SW 1271 (cell line): ENCODE results near the gene PDE4B.
A peak's percentile ranks its signal among the peaks of the same experiment; 100 is the strongest.
"Not testable (repeated sequence)": the region's sequence is repeated elsewhere in the genome, so short reads cannot be mapped to it uniquely, and the experiment has no call there.

ENCODE experiments used
- DNase-seq, 2 experiments: peaks; one replicate each; lab custom pipeline; 2025; lab: John Stamatoyannopoulos, UW

Gene PDE4B

GRCh38 chr1:65814752-65815151 lies 22.1 kb downstream of the PDE4B start:
- DNase-seq: no peak

GRCh38 chr1:65817891-65818290 lies 25.2 kb downstream of the PDE4B start:
- DNase-seq: no peak

DNA sequence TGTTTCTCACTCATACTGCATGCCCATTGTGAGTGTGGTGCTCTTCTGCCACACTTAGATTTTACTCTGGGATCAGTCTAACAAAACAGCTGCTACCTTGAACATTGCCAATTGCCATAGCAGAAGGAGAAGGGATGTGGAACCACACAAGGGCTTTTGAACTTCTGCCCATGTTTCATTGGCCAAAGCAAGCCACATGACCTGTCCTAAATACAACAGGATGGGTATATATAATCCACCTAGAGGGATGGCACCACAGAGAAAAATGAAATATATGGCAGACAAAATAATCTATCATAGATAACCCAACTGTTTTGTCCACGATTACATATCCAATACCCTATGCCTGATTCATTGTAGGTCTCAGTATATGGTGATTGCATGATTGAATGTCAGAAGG lies 26.3 kb downstream of the PDE4B start:
- DNase-seq: no peak

GRCh38 chr1:65820983-65821382 lies 28.3 kb downstream of the PDE4B start:
- peak in 1 of 2 experiments; percentile 4 for DNase-seq

DNA sequence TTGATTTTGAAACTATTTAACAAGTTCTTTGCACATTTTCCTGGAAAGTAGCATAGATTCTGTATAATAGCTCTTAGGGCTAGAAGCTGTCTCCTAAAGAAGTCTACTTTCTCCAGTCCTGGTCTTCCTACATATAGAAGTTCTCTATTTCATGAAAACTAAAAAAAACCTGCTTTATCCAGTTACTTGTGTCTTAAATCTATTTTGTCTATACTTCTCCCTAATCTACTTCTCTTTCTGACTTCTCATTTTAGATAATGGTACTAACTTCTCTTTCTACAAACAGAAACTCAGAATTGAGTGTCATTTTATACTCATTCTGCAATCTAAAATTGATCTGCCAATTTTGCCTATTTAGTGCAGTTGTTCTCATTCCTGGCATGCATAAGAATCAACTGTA lies 28.7 kb downstream of the PDE4B start:
- DNase-seq: no peak

- DNase-seq: no peak
Measured at GRCh38 chr1:65824103-65824502, 31.4 kb downstream of the PDE4B start.

DNA sequence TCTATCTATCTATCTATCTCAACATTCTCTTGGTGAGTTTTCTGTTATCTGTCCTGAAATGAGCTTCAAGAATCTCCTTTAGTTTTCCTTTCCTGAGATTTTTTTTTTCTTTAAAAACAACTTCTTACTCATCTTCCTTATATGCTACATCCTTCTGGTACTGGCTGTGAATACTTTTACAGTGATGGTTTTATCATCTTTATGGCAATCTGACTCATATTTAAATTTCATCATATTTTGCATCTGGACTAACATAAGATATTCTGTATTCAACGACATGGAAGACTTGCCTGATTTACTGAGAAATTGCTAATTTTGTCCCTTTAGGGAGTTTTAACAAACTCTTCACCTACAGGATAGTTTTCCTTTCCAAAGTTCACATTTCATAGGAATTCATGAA lies 33.0 kb downstream of the PDE4B start:
- DNase-seq: no peak

DNA sequence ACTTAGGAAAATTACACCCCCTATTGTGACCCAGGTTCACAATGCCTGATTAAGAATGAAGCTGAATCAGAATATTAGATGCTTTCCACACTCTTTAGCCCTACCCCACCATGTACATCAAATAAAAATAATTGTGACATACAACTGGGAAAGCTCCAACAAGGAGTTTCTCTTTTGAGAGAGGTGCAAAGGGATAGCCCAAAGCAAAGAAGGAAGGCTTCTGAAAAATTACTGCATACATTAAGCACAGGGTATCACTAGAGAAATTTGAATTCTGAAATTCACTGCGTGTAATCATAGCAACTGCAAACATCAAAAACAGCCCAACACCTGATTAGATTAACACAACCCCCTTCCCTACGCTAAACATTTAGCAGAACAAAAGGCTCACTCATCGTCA lies 34.1 kb downstream of the PDE4B start:
- DNase-seq: no peak

DNA sequence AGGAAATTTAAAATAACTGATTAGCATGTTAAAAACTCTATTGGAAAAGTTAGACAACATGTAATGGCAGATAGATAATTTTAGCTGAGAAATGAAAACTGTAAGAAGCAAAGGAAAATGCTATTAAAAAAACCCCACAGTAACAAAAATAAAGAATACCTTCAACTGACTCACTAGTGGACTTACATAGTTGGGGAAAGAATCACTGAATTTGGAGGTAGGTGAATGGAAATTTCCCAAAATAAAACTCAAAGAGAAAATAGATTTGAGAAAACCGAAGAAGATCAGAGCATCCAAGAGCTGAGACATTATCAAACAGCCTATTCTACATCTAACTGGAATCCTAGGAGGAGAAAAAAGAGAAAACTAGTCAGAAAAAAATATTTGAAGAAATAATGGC lies 34.7 kb downstream of the PDE4B start:
- no peak for DNase-seq

- no peak for DNase-seq
Measured at GRCh38 chr1:65830306-65830705, 37.6 kb downstream of the PDE4B start.

GRCh38 chr1:65832296-65832695 lies 39.6 kb downstream of the PDE4B start:
- no peak for DNase-seq

DNA sequence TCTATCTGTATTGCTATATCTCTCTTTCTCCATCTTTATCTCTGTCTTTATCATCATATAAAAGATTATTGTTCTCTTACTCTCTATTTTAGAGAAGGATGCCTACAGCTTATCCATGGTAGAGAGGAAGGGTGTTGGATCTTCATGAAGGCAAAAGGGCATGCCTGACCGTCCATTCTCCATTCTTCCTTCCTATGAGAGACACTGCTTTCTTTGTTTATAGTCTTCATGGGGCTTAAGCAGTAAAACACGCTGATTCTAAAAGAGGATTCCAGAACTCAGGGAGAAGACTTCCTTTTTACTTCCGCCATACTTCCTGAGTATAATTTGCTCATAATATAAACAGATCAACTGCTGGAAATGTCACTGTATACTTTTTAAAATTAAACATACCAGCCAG lies 44.0 kb downstream of the PDE4B start:
- no peak for DNase-seq

DNA sequence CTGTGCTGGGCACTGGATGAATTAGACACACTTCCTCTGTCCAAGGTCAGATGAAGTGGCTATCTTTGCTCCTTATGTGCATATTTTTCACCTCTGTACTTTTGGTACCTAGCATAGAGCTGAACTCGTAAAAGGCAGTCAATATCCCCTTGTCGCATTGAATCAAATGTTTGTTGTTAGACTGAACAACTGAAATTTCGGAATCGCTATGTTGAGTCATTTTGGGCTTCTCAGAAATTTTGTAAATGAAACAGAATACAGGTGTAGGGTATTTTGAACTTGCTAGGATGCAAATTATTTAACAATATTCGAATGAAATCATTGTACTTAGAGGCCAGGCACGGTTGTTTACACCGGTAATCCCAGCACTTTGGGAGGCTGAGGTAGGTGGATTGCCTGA lies 48.0 kb downstream of the PDE4B start:
- no peak for DNase-seq

DNA sequence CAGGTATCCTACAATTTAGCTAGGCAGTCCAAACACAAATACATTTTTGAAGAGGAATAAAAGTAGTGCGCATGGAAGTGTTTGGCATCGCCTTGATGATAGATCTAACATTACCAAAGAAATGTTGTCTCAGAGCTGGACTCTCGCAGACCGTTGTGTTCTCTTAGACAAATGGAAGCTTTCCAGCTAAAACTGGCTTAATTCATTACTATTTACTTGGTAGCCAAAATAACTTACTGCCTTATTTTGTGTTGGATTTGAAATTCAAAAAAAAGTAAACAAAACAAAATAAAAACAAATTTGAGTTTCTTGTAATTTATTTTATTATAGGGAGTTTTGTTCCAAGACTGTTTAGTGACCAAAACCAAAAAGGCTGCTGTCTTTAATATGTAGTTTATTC lies 51.6 kb downstream of the PDE4B start:
- DNase-seq: no peak

DNA sequence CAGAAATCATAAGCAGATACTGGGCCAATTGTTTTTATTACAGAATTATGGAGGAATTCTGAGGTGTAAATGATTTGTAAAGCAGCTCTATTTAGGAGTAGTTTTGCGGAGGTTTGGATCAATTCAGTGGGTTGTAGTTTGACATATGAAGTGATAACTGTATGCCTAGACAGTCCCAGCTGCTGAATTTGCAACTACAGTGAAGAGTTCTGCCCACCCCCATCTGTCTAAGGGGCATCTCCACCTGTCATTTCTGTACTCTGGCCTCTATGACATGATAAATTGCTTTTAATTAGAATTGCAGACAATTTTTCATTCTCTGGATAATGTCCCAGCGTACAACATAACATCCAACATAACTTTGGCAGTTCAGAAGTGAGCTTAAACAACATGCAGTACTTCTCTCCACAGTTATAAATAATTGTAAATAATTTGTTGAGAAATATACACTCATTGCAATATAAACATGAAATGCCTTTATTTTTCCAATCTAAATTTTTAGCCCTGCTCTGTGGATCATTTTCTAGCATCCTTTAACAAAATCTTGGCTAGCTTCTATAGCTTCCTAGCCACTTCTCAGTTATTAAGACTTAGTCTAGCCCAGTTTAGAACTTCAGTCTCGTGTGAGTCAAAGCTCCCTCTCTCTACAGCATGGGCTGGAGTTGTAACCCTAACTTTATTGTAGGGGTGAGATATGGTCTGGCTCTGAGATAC lies 52.3 kb downstream of the PDE4B start:
- DNase-seq: no peak

- DNase-seq: no peak
Measured at GRCh38 chr1:65845535-65846060, 52.9 kb downstream of the PDE4B start.

DNA sequence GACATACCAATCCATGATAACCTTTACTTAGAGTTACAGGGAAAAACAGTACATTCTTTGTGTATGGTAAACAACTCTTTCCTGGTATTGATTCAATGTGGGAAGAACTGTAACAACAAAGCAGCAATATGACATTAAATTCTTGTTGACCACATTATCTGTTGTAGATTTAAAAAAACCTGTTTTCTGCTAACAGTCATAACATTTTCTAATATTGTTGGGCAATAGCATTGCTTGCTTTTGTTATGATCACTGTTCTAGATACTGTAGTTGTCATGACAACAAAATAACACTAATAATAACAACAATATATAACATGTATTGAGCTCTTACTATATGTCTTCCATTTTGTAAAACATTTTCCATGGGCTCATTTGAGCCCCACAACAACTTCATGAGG lies 54.2 kb downstream of the PDE4B start:
- DNase-seq: no peak

GRCh38 chr1:65850281-65850680 lies 57.6 kb downstream of the PDE4B start:
- DNase-seq: no peak

DNA sequence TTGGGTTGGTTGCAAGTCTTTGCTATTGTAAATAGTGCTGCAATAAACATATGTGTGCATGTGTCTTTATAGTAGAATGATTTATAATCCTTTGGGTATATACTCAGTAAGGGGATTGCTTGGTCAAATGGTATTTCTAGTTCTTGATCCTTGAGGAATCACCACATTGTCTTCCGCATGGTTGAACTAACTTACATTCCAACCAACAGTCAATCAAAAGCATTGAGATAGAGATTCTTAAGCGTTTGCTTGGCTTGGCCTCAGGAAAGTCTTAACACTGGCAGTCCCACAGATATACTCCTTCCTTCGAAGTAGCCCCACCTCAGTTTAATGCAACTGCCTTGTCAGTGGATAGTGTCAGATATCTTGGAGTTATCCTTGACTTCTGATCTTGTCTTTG lies 63.9 kb downstream of the PDE4B start:
- DNase-seq: not testable (repeated sequence)

GRCh38 chr1:65866439-65866838 lies 73.7 kb downstream of the PDE4B start:
- DNase-seq: no peak

DNA sequence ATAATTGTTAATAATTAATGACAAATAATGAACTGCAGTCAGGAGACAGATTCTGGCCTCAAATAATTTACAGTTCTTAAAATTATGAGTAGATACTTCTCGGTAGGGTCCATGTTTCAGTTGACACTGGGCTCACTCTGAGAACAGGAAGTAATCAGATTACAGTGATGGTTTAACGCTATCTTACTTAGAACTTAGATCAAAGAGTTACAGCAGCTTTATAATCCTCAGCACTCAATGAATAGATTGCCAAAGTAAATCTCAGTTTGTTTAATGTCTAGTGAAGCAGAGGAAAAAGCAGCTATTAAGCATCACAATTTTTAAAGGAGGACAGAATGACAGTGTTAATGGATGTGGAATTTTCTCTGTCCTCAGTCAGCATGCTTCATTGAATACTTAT lies 79.6 kb downstream of the PDE4B start:
- DNase-seq: no peak

GRCh38 chr1:65878342-65878741 lies 85.6 kb downstream of the PDE4B start:
- DNase-seq: not testable (repeated sequence)

DNA sequence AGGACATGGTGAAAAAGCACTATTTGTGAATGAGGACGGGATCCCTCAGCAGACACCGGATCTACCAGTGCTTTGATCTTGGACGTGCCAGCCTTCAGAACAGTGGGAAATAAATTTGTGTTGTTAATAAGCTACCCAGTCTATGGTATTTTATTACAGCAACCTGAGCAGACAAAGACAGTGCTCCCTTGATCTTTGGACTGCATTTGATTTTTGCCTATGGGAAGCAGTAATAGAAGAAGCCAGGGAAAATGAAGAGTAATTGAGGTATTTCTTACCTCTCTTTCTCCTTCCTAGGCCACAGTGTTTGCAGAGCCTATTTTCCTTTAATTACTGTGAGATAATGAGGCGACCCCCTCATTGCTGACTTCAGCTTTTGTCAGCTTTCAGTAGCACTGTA lies 87.9 kb downstream of the PDE4B start:
- DNase-seq: no peak

GRCh38 chr1:65881067-65881594 lies 88.4 kb downstream of the PDE4B start:
- no peak for DNase-seq
